HG02973 (cell line): ENCODE measurements around the gene LTN1.
"Not testable (repeated sequence)": the region's sequence is repeated elsewhere in the genome, so short reads cannot be mapped to it uniquely, and the experiment has no call there.

ENCODE experiments used
- ATAC-seq: cut with Tn5 transposase; IDR thresholded peaks from one replicate; pipeline ENCODE4 v1.9.1; 2021; ENCODE audit warnings: moderate library complexity; ENCODE audit not compliant: unreplicated experiment

LTN1 gene, protein sequence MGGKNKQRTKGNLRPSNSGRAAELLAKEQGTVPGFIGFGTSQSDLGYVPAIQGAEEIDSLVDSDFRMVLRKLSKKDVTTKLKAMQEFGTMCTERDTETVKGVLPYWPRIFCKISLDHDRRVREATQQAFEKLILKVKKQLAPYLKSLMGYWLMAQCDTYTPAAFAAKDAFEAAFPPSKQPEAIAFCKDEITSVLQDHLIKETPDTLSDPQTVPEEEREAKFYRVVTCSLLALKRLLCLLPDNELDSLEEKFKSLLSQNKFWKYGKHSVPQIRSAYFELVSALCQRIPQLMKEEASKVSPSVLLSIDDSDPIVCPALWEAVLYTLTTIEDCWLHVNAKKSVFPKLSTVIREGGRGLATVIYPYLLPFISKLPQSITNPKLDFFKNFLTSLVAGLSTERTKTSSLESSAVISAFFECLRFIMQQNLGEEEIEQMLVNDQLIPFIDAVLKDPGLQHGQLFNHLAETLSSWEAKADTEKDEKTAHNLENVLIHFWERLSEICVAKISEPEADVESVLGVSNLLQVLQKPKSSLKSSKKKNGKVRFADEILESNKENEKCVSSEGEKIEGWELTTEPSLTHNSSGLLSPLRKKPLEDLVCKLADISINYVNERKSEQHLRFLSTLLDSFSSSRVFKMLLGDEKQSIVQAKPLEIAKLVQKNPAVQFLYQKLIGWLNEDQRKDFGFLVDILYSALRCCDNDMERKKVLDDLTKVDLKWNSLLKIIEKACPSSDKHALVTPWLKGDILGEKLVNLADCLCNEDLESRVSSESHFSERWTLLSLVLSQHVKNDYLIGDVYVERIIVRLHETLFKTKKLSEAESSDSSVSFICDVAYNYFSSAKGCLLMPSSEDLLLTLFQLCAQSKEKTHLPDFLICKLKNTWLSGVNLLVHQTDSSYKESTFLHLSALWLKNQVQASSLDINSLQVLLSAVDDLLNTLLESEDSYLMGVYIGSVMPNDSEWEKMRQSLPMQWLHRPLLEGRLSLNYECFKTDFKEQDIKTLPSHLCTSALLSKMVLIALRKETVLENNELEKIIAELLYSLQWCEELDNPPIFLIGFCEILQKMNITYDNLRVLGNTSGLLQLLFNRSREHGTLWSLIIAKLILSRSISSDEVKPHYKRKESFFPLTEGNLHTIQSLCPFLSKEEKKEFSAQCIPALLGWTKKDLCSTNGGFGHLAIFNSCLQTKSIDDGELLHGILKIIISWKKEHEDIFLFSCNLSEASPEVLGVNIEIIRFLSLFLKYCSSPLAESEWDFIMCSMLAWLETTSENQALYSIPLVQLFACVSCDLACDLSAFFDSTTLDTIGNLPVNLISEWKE (N-terminal part only)

DNA sequence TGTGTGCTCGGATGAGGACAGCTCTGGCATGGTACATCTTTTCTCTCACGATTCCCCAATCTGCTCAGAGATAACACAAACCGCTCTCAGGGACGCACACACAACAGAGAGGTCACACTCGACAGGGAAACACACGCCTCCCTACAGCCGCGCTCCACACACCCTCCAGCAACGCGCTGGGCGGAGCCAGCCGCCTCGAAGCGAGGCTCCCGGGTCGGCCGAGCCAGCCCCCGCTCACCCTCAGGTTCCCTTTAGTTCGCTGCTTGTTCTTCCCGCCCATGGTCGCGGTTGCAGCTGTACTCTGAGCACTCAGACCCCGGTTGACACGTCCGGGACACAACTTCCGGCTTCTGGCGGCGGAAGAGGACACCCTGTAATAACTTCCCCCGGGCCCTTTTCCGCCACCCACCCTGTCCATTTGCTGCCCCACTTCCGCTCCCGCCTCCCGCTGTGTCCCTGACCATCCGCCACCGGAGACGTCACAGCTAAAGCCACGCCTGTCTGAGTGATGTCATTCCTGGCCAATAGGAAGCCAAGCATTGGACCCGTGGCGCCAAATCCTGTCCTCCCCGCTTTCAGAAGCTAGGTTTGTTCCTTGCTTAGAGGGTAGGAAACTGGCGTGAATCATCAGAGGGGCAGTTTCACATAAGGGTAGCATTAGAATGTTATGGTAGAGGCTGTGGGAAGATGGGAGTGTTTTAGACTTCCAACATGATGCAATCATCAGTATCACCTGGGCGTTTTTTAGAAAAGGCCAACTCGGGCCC is at the start of gene LTN1:
LTN1 (minus strand) TSS at position 352 of the 767 bp plus-strand sequence; CDS start at position 280, 72 bp downstream.
- peak; percentile 95 for ATAC-seq

DNA sequence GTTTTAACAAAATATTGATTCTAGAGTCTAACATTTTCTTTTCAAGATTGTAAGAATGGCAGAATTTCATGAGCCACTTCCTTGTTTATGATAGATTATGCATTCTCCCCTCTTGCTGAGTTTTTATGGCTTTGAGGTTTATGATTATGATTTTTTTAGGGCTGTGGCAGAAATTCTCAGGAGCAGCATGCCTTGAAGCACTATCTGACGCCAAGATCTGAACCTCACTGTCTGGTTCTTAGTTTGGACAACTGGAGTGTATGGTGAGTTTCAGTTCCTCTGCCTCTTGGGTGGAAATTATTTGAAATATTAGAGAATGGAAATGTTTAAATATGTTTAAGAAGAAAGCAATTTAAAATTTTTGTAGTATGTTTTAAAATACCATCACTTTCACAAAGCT is 42.0 kb upstream of the LTN1 start:
- no peak for ATAC-seq

DNA sequence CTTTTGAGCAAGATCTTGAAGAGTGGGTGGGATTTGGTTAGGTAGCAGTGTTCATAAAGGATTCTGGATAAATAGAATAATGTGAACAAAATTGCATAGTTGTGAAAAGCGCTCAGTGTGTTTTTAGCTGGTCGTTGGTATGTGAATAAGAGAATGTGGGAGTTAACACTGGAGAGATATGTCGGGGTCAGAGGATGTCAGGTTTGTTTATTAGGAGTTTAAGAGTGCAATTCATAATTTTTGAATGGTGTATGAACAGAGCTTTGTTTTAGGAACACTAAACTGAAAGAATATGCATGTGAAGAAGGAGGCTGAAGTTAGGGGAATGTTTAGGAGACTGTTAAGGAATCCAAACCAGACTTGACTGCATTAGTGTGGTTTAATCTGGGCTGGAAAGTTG is 41.2 kb upstream of the LTN1 start:
- ATAC-seq = no peak

DNA sequence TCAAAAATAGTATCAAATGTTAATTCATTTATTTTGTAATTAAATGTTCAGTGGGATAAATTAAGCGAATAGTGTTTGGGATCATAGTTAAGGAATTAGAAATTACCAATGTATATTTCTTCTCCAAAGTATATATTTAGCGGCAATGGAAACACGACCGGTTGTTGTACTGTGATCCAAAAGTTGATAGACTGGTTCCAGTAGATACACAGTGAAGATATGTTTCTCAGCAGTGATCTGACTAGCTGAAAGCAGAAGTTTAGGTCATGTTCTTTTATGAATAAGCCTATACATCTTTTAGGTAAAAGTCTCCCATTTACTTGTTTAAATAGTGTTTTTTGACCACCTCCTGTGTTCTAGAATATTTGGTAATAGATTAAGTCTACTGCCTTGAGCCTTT is 40.6 kb upstream of the LTN1 start:
- no peak for ATAC-seq

DNA sequence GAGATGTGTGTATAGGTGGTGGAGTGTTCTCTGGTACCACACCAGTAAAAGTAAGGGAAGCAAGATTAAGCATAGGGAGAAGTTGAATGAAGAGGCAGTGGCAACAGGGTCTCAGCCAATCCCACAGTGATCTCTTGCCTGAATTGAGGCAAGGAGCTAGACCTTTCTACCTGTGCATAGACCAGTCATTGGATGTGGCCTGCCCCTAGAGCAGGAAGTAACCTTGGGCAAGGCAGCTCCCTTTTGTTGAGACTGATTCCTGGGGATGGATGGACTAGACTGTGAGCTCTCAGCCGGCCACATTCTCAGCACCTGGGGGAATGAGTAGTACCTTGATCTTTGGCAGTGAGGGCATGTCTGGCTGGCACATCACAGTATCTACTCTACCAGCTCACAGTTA is 38.2 kb upstream of the LTN1 start:
- no peak for ATAC-seq

DNA sequence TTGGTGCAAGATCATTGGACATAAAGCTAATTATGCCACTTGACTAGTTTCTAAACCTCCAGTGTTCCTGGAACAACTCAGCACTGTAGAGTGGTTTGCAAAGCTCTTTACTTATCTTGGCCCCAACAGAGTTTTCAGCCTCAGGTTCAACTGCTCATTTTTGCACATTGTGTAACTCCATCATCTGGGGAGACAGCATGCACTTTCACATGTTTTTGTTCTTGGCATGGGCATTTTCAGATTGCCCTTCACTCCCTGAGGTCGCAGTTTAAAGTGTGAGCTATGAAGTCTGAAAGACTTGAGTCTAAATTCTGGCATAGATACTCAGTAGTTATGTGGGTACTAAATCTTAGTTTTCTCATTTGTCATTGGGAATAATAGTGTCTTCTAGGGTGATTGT is 36.8 kb upstream of the LTN1 start:
- no peak for ATAC-seq

DNA sequence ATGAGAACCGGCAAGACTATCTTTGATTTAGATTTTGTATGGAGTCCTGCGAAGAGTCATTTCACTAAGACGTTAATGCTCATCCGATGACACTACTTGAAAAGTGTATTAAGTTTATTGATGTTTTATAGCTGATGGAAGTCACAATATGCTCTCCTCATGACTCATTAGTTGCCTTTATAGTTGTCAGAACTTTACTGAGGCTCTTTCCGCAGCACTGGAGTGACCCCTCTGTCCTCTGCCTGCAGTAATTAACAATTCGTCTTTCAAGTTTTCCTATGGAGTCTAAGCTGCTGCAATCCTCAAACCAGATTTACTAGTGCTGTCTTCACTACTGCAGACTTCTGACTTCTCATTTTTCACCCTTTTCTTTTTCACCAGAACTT is 32.6 kb upstream of the LTN1 start:
- no peak for ATAC-seq

DNA sequence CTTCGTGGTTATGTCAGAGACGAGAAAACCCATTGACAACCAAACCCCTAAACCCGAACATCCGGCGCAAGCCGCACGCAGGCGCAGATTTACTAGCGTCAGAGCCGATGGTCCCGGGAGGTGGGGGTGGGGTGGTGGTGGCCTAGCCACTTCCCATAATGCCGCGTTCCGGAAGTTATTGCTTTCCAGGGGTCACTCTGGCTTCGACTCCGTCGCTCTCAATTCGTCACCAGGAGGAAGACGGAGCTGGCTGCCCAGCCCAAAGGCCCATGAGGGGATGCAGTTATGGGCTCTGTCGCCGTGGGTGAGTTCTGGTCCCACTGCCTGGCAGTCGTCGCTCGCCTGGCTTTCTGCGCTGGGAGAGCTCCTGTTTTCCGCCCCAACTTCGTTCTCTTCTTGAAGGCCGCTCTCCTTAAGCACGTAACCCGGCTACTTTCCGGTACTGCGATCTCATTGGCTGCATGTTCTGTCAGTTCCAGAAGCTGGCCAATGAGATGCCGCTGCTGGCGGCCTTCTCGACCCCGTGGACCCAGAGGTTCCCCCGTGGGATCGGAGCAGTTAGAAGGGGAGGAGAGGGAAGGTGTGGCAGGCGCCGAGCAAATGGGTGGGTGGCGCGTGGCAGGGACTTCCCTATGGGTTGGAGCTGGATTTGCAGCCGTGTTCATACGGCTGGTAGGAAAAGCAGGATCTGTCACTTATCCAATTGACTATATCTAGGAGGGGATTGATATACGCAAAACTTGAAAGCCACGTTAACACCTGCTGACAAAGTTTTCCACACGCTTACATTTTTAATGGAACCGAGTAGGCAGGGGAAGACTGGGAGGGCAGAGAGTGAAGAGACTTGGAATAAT is 32.0 kb upstream of the LTN1 start, which contains the start of gene USP16:
USP16 (plus strand) TSS at position 195 of the 854 bp plus-strand sequence. CDS start 3,246 bp downstream, outside the sequence.
- peak; percentile 96 for ATAC-seq

DNA sequence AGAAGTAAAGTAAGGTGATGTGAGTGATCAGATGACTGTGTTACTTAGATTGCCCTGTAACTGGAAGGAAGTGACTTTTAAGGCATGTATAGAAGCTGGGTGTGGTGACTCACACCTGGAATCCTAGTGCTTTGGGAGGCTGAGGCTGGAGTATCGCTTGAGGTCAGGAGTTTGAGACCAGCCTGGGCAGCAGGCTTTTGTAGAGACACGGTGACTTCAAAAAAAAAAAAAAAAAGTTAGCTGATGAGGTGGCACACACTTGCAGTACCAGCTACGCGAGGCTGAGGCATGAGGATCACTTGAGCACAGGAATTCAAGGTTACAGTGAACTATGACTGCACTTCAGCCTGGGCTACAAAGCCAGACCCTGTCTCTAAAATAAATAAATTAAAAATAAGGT is 29.5 kb upstream of the LTN1 start:
- no peak for ATAC-seq

DNA sequence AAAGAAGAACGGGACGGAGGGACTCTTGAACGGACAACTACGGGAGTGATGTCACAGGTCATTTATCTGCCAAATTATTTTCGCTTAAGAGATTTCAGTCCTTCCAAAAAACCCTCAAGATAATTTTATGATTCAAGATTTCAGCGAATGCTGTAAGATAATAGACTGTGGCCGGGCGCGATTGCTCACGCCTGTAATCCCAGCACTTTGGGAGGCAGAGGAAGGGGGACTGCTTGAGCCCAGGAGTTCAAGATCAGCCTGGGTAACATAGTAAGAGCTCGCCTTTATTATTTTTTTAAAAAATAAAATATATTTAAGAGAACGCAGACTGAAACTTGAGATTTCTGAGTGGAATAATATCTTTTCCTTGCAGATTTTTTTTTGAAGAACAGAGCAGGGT is 25.9 kb upstream of the LTN1 start:
- ATAC-seq = no peak

DNA sequence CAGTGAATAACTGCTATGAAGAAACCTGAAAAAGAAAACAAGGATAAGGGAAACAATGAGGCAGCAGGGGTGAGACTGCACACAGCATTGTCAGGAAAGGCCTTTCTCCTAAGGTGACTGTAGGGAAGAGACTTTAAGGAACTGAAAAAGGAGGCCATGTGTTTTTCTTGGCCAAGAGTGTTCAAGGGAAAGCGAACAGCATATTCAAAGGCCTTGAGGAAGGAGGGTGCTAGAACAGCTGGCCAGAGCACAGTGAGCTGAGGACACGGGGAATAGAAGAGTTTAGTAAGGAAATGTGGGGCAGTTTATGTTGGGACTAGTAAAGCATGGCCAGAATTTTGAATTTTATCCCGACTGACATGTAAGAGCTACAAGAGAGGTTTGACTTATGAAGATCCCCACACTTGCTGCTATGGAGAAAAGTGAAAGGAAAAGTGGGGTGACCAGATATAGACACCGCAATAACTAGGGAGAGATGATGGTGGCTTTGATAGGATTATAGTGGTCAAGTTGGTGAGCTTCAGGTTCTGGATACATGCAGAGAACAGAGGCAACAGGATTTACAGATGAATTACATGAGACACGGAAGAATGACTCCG is 25.1 kb upstream of the LTN1 start:
- ATAC-seq = no peak

DNA sequence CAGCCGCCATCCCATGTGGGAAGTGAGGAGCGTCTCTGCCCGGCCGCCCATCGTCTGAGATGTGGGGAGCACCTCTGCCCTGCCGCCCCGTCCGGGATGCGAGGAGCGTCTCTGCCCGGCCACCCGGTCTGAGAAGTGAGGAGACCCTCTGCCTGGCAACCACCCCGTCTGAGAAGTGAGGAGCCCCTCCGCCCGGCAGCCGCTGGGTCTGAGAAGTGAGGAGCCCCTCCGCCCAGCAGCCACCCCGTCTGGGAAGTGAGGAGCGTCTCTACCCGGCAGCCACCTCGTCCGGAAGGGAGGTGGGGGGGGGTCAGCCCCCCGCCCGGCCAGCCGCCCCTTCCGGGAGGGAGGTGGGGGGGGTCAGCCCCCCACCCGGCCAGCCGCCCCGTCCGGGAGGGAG is 18.6 kb upstream of the LTN1 start:
- not testable (repeated sequence) for ATAC-seq

DNA sequence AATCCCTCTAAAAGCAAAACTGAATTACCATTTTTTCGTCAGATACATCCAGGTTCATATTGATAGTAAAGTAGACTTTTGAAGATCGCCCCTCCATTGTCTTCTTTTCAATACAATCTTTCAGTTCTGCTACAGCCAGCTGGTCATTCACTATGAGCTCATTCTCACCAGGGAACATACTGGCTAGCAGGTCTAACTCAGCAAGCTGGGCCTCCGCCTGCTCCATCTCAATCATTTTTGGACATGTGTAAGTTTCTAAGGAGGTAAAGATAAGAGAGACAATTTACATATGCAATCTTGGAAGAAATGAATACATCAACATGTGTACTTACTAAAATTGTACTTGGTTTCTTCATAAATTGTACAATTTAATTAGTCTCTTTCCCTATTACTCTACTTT is 15.7 kb upstream of the LTN1 start:
- no peak for ATAC-seq

DNA sequence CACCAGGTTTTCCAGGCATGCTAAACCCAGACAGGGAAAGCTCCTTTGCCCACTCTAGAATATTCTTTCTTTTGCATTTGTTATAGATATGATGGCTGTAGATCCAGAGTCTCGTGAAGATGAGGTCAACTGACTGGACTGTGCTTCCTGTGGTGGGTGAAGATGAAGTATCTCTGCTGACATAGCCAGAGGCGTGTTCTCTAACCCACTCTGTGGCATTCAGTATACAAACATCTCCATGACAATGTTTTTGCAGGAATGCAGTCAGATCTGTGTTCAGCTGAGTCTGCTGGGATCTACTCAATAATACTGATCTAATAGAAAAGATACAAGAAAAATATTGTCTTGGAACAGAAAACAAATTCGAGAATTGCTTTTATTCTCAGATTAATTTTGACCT is 15.1 kb upstream of the LTN1 start:
- ATAC-seq = no peak

DNA sequence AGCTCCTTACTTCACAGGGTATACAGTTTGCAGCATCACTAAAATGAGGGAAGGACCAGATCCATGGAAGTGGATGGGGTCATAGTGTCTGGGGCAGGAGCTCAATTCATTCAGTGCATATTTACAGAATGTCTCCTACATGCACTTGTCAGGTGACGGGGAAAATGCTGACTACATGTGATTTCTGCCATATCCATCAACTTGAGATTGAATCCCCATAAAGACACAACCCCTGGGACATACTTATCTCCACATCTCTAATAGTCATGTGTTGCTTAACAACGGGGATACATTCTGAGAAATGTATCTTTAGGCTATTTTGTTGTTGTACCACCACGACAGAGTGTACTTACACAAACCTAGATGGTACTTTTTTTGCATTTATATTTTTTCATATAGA is 14.5 kb upstream of the LTN1 start:
- no peak for ATAC-seq

DNA sequence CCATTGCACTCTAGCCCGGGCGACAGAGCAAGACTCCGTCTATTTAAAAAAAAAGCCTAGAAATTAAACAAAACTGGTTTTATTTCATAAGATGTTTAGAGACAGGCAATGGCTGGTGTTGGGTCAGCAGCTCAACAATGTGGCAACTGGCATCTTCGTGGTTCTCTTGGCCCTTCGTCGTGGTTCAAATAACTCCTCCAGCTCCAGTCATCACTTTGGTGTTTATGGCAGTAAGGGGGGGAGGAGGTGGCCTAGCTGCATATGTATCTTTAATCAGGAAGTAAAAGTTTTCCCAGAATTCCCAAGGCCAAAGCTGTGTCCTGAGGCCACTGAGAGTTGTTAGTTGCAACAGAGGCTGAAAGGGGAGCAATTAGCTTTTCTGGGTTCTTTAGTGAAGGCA is 13.0 kb upstream of the LTN1 start:
- no peak for ATAC-seq

DNA sequence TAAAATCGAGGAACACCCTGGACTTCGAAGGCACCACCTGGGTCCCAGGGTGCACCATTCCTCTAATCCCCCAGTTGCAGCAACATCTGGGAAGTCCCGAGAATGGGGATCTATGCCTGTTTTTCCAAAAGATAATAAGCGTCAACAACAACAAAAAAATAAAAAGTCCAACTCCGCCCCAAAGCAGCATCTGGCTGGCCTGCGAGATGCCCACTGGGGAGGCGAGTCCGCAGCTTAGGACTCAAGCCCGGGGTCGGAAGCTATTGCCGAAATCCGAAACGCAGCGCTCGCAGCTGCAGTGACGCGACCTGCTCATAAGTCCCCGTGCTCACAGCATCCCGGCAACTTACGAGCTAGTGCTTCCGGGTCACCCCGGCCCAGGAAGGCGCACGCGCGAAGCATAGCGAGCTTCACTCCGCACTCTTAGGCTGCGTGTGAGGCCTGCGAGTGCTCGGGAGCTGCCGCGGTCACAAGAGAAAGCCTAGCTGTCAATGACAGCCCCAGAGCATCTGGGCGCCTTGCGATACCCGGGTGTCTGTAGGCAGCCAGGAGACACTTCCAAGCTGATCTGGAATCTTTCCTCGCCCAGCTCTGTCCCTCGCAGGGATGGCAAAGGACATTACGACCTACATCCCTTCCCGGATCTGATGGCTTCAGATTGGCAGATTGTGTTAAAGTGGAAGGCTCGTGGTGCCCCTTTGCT is 9.9 kb upstream of the LTN1 start:
- ATAC-seq = peak; percentile 99

DNA sequence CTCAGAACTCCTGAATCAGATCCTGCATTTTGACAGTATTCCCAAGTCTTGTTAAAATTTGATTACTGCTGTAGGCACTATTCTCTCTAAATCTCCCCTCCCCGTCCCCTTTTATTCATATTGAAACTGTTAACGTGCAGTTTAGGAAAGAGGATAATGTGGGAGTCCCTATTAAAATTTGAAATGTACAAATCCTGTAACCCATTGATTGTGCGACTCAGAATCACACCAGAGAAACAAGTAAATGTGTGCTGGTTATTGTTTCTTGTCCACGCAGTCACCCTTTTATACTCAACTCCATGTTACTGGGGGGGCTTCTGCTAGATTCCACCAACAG is 584 bp upstream of the LTN1 start:
- no peak for ATAC-seq
